Retina (tissue), 1 donor: Measurements from ENCODE around the gene GMDS.

ENCODE experiments used
- DNase-seq: peaks from one replicate; pipeline ENCODE4 v3.0.0-alpha.2; 2016

The GMDS gene

GRCh38 chr6:1593958-1594314, 651.5 kb downstream of the GMDS start:
- no peak for DNase-seq

DNA sequence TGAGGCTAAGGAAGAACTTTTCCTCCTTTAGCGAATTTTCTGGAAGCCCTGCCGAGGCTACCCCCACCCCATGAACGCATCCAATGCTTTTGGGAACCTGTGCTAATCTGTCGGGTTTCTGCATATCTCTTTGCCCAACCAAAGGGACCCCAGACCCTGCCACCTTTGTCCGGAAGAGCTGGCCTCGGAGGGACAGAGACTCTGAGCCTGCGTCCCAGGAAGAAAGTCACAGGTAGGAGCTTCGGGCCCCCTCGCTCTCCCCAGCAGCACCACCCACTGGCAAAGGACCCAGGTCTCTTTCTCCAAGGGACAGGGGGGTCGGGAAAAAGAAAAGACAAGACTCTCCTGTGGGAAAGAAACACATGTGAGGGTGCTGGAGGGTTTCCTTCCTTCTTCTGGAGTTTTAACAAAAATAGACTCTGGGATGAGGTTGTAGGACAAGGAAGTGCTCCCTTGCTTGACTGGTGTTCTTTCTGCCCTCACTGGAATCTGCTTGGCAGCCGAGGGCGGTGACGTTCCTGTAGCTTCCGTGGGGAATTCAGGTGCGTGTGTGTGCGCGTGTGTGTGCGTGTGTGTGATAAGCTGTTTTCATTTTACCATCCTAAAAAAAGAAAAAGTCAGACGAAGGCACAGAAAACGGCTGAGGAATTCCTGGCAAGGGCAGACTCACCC, 652.0 kb downstream of the GMDS start:
- DNase-seq = no peak

DNA sequence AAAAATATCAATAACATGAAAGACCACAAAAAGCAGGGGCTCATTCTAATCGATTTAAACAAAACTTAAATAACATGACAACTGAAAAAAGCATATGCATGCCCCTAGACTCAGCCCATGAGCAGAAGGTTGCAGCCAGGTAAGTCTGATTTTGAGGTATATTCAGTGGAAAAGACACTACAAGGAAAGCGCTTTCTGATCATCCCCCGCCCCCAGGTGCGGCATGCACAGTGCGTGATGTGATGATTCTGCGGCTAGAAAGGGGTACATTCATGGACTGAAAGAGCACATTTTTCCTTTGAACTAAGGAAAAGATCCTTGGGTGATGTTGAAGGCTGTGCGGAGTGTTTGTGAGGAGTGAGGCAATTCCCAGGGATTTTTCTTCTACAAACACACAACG, 652.6 kb downstream of the GMDS start:
- no peak for DNase-seq

DNA sequence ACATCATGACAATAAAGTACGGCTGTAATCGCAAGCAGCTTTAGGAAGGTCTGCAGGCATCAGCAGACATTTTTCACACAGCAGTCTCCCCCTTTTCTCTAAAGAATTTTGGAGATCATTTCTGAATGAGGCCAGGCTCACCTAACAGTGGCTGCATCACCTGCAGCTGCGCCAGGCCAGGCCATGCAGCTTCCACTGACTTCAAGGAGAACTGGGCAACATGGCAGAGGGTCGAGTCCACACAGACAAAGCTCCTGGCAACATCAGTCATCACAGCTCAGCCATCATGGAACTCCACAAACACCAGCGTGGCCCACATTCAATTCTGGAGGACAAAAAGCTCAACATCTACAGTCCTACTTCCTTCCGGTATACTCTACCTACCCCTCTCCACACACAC, 653.5 kb downstream of the GMDS start:
- DNase-seq = no peak

DNA sequence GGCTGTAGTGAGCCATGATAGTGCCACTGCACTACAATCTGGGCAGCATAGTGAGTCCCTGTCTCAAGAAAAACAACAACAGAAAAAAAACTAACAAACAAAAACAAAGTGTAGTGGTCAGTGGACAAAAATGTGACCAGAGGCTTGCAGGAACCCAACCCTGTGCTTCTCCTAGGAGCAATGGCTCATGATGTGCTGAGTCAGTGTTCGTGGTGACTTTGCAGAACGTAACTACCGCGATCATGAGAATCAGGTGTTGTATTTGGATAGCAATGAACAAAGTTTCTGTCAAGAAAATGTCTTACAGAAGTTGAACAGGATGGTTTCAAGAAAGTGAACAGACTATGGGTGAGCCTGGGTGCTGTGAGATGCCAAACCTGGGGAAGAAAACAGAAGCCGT, 654.2 kb downstream of the GMDS start:
- no peak for DNase-seq

GRCh38 chr6:1590580-1590979, 654.8 kb downstream of the GMDS start:
- DNase-seq = no peak

- DNase-seq = no peak
Observed at GRCh38 chr6:1589208-1589607, 656.2 kb downstream of the GMDS start.

GRCh38 chr6:1587977-1588376, 657.4 kb downstream of the GMDS start:
- DNase-seq = no peak

GRCh38 chr6:1587546-1587945, 657.9 kb downstream of the GMDS start:
- no peak for DNase-seq

DNA sequence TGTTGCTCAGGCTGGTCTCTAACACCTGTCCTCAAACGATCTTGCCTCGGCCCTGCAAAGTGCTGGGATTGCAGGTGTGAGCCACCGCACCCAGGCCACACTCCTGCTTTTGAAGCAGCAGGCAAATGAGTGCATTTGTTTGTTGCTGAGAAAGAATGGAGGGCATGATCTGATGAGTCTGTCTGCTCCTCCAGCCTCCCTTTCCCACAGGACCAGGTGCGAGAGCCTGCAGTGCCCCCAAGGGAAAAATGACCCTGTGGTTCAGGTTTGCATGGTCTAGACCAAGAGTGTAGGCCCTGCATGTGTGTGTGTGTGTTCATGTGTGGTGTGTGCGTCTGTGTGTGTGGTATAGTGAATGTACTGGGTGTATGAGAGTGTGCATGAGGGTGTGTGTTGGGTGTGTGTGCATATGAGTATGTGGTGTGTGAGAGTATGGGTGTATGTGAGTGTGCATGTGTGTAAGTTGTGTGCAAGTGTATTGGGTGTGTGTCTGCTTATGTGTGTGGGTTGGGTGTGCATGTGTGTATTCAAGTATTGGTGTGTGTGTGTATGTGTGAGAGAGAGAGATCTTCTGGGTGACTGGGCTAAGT, 658.4 kb downstream of the GMDS start:
- no peak for DNase-seq

DNA sequence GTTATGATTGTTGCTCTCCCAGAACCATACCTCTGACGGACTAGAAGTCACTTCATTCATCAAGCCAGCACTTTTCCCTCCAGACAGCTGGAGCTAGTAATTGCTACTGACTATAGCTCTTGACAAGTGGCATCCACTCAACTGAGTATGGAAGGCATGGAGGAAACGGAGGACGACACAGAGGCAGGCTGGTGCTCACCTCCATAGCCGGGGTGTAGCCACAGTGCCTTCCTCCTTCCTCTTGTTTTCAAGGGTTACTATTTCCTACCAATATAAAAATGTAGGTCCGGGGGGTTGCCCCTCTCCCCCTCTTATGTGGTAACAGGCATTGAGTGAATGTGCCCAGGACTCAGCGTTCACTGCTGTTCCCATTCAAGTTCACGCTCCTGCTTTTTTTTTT, 659.1 kb downstream of the GMDS start:
- DNase-seq = no peak

GRCh38 chr6:1585669-1586049, 659.7 kb downstream of the GMDS start:
- DNase-seq = no peak

DNA sequence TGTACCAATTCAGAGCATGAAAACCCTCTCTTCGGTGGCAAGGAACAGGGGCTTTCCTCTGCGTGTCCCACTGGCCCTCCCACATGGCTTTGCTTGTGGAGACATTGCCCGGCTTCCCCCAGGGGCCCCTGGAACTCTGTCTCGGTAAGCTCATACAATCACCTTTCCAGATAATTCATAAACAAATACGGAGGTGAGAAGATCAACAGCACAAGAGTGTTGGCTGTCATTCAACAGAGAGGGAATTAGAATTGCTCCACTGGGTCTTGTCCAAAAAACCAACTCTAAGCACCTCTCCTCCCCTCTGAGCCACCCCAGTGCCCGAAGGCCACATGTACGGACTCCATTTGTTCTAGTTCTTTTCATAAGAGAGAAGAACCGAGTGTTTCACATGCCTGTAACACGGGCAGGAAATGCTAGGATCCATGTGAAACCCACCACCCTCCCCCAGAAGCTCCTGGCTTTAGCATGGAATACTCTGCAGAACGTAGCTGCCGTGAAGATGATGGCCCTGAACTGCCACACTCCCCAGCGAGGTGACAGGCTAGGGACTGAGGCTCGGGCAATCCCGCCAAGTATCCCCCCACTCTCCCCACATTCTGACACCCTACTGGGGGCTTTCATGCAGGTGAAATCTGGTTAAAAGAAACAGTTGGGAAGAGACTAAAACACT, 660.3 kb downstream of the GMDS start:
- no peak for DNase-seq

GRCh38 chr6:1584146-1584545, 661.3 kb downstream of the GMDS start:
- no peak for DNase-seq

DNA sequence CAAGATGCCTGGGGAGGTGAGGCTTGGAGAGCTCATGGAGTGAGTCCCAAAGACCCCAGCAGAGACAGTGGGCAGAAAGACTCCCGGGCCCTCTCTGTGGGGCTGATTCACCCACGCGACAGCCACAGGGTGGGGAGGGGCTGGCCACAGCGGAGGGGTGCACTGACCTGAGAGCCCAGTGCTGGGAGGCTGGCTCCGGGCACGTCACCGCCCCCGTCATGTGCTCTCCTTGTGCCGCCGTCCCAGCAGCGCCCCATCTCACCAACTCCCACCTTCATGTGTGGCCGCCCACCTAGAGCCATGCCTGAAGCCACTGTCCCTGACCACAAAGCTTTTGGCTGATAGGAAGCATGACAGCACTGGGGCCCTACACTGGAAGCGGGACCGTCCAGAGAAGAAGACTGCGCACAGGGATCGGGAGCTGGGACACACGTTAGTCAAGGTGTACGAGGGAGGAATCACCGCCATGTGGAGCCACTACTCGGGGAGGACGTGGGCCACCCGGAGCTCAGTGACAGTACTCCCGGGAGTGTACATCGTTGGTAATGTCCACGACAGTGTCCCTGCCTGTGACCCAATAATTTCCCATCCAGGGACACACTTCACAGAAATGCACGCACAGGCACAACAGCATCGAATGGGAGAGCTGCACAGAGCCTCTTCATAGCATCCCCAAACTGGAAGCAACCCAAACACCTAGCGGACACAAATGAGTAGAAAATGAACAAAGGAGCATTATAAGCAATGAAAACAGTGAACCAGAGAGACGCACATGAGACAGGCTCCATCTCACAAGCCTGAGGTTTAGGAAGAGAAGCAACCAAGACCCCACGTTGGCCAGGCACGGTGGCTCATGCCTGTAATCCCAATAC, 664.0 kb downstream of the GMDS start:
- no peak for DNase-seq

DNA sequence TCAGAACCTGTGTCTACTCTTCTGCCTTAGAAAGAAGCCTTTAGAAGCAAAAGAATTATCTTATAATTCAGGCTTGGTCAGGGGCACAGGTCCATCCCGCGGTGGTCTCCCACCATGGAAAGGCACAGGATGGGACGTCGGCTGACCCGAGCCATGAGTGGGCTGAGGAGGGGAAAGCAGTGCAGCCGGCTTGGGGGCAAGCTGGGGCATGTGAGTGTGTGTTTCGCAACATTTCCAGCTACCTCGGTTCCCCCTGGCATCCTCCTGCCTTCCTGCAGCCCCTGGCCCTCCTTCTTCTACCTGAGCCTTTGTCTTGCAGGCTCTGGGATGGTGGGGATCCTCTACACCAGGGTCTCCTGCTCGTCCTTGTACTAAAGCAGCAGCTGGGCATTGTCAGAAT, 664.8 kb downstream of the GMDS start:
- DNase-seq = no peak

- DNase-seq = no peak
Observed at GRCh38 chr6:1580109-1580508, 665.3 kb downstream of the GMDS start.

DNA sequence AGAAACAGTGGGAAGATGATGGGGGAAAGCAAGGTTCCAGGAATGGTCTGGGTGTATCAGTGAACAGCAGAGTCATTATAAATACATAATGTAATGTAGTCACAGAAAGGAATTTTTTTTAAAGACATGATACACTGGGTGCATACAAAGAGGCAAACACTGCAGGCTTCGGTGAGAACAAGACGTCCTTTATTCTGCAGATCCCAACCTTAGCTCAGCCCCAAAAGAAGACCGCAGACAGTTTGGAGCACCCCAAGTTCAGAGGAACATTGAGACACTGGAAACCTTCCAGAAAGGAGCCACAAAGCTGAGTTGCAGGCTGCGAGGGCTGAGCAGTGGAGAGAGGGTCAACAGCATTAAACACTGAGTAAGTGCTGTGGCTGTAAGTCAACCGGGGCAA, 666.3 kb downstream of the GMDS start:
- no peak for DNase-seq

GRCh38 chr6:1577896-1578745, 667.3 kb downstream of the GMDS start:
- no peak for DNase-seq

DNA sequence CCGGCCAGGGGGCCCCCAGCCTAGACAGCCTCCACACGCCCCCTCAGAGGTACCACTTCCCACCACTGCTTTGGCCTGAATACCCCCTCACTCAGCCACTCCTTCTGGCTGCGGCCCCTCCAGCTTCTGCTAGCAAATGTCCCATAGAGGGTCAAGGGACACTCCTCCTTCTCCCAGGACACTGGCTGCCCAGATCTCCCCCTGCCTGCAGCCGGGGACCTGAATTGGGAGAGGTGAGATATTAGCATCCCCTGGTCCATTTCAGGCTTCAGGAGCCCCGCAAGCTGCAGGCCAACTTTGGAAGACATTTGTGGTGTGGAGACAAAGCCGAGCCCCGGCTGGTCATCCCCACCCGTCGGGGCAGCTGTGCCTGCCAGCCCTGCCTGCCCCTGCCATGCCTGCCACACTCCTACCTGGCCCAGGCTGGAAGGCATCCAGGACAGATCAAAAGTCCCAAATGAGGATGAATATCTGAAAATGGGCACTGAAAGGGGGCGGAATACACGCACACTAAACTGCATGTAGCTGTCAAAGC, 668.2 kb downstream of the GMDS start:
- DNase-seq = no peak

DNA sequence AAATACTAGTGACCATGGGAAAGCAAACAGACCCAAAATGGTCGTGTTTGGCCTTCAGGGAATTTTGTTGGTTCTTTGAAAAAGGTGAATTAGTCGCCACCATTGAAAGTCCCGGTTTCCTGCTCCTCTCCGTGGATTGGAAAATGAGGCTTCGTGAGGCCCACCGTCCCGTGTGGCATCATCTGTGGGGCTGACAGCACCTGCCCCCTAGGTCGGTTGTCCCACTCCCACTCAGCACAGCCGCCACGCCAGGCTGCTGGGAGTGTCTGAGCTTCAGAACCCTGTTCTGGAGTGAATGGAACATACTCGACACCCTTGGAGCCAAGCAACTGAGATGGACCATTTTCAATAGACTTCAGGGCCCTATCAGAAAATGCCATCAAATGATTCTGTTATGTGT, 668.7 kb downstream of the GMDS start:
- no peak for DNase-seq

DNA sequence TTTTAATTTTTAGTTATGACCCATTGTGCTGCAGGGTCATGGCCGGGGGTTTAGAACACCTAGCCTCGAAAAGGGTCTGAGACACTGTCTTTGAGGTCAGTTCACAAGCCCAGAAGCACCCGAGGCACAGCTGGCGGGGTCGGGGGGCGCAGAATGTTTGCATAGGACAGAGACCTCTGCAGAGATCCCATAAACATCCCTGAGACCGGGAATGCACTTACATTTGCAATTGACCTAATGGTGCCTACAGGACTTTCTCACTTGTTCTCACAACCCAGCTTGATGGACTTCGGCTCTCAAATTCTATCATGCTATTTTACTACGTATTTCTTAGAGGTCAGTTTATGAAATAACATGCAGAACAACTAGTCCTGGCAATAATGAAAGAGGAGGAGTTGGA, 669.2 kb downstream of the GMDS start:
- DNase-seq = no peak
